GM19023 (cell line): ENCODE results near the gene APOBEC3H.

Experiments
- ATAC-seq: cut with Tn5 transposase; IDR thresholded peaks from one replicate; pipeline ENCODE4 v1.9.1; 2021; ENCODE audit warnings: mild to moderate bottlenecking, moderate library complexity; ENCODE audit not compliant: unreplicated experiment

The APOBEC3H gene

GRCh38 chr22:39108487-39108886 lies 11.4 kb downstream of the APOBEC3H start:
- no peak for ATAC-seq

- ATAC-seq, result no peak
Measured at GRCh38 chr22:39109361-39109760, 12.3 kb downstream of the APOBEC3H start.

GRCh38 chr22:39110631-39111561 lies 13.9 kb downstream of the APOBEC3H start:
- ATAC-seq, result no peak

GRCh38 chr22:39114112-39114511 lies 17.1 kb downstream of the APOBEC3H start:
- ATAC-seq, result no peak

- no peak for ATAC-seq
Measured at GRCh38 chr22:39115570-39115969, 18.5 kb downstream of the APOBEC3H start.

- ATAC-seq, result no peak
Measured at GRCh38 chr22:39115977-39116621, 19.1 kb downstream of the APOBEC3H start.

GRCh38 chr22:39117585-39118191 lies 20.6 kb downstream of the APOBEC3H start:
- ATAC-seq, result no peak

GRCh38 chr22:39120983-39121382 lies 23.9 kb downstream of the APOBEC3H start:
- no peak for ATAC-seq

GRCh38 chr22:39122772-39123470 lies 25.9 kb downstream of the APOBEC3H start:
- no peak for ATAC-seq

- no peak for ATAC-seq
Measured at GRCh38 chr22:39123751-39124581, 26.9 kb downstream of the APOBEC3H start.

GRCh38 chr22:39125622-39126021 lies 28.6 kb downstream of the APOBEC3H start:
- ATAC-seq, result no peak

- ATAC-seq, result no peak
Measured at GRCh38 chr22:39128508-39128907, 31.5 kb downstream of the APOBEC3H start.

GRCh38 chr22:39129081-39129480 lies 32.0 kb downstream of the APOBEC3H start:
- ATAC-seq, result no peak

GRCh38 chr22:39129746-39130145 lies 32.7 kb downstream of the APOBEC3H start:
- ATAC-seq, result no peak

GRCh38 chr22:39130152-39130704 lies 33.2 kb downstream of the APOBEC3H start:
- no peak for ATAC-seq

- ATAC-seq, result no peak
Measured at GRCh38 chr22:39130892-39131855, 34.1 kb downstream of the APOBEC3H start.

- no peak for ATAC-seq
Measured at GRCh38 chr22:39132281-39132680, 35.2 kb downstream of the APOBEC3H start.

GRCh38 chr22:39132871-39133524 lies 36.0 kb downstream of the APOBEC3H start:
- ATAC-seq, result no peak
